Spleen (tissue), 7 donors: ENCODE measurements around the gene OBSL1.

ENCODE experiments used
- CTCF ChIP-seq, 11 experiments: fragments of 200-600 bp in 7 of 11; fragments of 450-650 bp in 4 of 11; sonication (generic) in 4 of 11; IDR thresholded peaks in 8 of 11; conservative IDR thresholded peaks in 3 of 11; 1 replicate in 7 of 11; 2 replicates in 4 of 11; pipeline versions ENCODE4 v1.4.0 to v1.8.0; 2016 to 2021; ENCODE audit warnings: antibody characterized with exemption in 11 of 11, inconsistent platforms in 4 of 11, mild to moderate bottlenecking in 1 of 11
- POLR2A ChIP-seq, 3 donors: fragments of 450-650 bp; IDR thresholded peaks; one replicate each; pipeline ENCODE4 v1.5.1; 2017; ENCODE audit warnings: antibody characterized with exemption in 3 of 3, mild to moderate bottlenecking in 1 of 3
- POLR2AphosphoS5 ChIP-seq, 3 donors: sonication (generic); formaldehyde crosslinking; IDR thresholded peaks; one replicate each; pipeline ENCODE4 v1.5.1; 2017; ENCODE audit warnings: antibody characterized with exemption in 3 of 3
- donor health status: DM: no; HTN: no; CAD: no; lungs with moderate emphysema.
- donor health status: DM: no; HTN: no; CAD: no.
- donor health status: DM: no; HTN: no; CAD: no.

- TF ChIP-seq CTCF (IDR thresholded peaks at IDR 0.05 in 8 of 11, conservative IDR thresholded peaks at IDR 0.05 in 3 of 11) (no peak), POLR2A (IDR thresholded peaks at IDR 0.05) (no peak), POLR2AphosphoS5 (IDR thresholded peaks at IDR 0.05) (no peak)
Observed at GRCh38 chr2:219557791-219558785, 13.3 kb downstream of the OBSL1 start.
